H9 (cell line): ENCODE results near the gene KIAA1671. TPM values are rescaled to one million over a fixed set of nuclear protein-coding genes. Genes with fewer than 3 reads are reported as not detected.
A peak's percentile ranks its signal among the peaks of the same experiment; 100 is the strongest.

Experiments
- DNase-seq: peaks from one replicate; pipeline ENCODE4 v3.0.0-alpha.2; 2017
- H2AFZ ChIP-seq: one replicate; pipeline ENCODE4 v1.6.1; 2013; ENCODE audit warnings: mild to moderate bottlenecking, low read length, control low read depth, moderate library complexity
- H2AK5ac ChIP-seq: 2 replicates; pipeline ENCODE4 v1.6.1; 2013; ENCODE audit warnings: low read length, control low read depth, mixed read lengths; ENCODE audit not compliant: insufficient read length
- H2BK120ac ChIP-seq: one replicate; pipeline ENCODE4 v1.6.1; 2013; ENCODE audit warnings: low read depth, mild to moderate bottlenecking, low read length, control low read depth, inconsistent platforms; ENCODE audit not compliant: poor library complexity, severe bottlenecking
- H2BK12ac ChIP-seq: 2 replicates; pipeline ENCODE4 v1.6.1; 2013; ENCODE audit warnings: low read length, control low read depth, mixed read lengths, low read depth; ENCODE audit not compliant: insufficient read length
- H2BK15ac ChIP-seq: 2 replicates; pipeline ENCODE4 v1.6.1; 2013; ENCODE audit warnings: low read depth, low read length, control low read depth
- H2BK20ac ChIP-seq: one replicate; pipeline ENCODE4 v1.6.1; 2013; ENCODE audit warnings: low read depth, mild to moderate bottlenecking, low read length, control low read depth, inconsistent platforms; ENCODE audit not compliant: poor library complexity, severe bottlenecking
- H2BK5ac ChIP-seq: 2 replicates; pipeline ENCODE4 v1.6.1; 2013; ENCODE audit warnings: low read length, control low read depth, mixed read lengths; ENCODE audit not compliant: insufficient read length
- H3K14ac ChIP-seq: 2 replicates; pipeline ENCODE4 v1.6.1; 2013; ENCODE audit warnings: low read length, control low read depth; ENCODE audit not compliant: insufficient read depth
- H3K18ac ChIP-seq: 2 replicates; pipeline ENCODE4 v1.6.1; 2013; ENCODE audit warnings: low read depth, mild to moderate bottlenecking, mixed read lengths, low read length, control low read depth; ENCODE audit not compliant: insufficient read length
- H3K23ac ChIP-seq: 2 replicates; pipeline ENCODE4 v1.6.1; 2013; ENCODE audit warnings: low read length, control low read depth, mixed read lengths, low read depth; ENCODE audit not compliant: insufficient read length
- H3K23me2 ChIP-seq: 2 replicates; pipeline ENCODE4 v1.6.1; 2013; ENCODE audit warnings: low read depth, mild to moderate bottlenecking, mixed read lengths, low read length, control low read depth; ENCODE audit not compliant: insufficient read length, poor library complexity, severe bottlenecking
- H3K27ac ChIP-seq: 2 replicates; pipeline ENCODE4 v1.5.1; 2013; ENCODE audit warnings: low read length, control low read depth, mixed read lengths, low read depth; ENCODE audit not compliant: insufficient read length
- H3K27me3 ChIP-seq: 2 replicates; pipeline ENCODE4 v1.6.1; 2013; ENCODE audit warnings: low read length, control low read depth, inconsistent platforms; ENCODE audit not compliant: insufficient read depth
- H3K4ac ChIP-seq: 2 replicates; pipeline ENCODE4 v1.6.1; 2013; ENCODE audit warnings: low read depth, mild to moderate bottlenecking, control low read depth, inconsistent platforms, low read length, moderate library complexity
- H3K4me1 ChIP-seq: 2 replicates; pipeline ENCODE4 v1.6.1; 2013; ENCODE audit warnings: low read length, control low read depth, inconsistent platforms; ENCODE audit not compliant: insufficient read depth
- H3K4me2 ChIP-seq: 2 replicates; pipeline ENCODE4 v1.6.1; 2013; ENCODE audit warnings: low read length, control low read depth, mixed read lengths; ENCODE audit not compliant: insufficient read length, insufficient read depth
- H3K56ac ChIP-seq: 2 replicates; pipeline ENCODE4 v1.6.1; 2013; ENCODE audit warnings: low read depth, mild to moderate bottlenecking, mixed read lengths, low read length, control low read depth; ENCODE audit not compliant: insufficient read length
- H3K79me1 ChIP-seq: 2 replicates; pipeline ENCODE4 v1.6.1; 2013; ENCODE audit warnings: low read depth, mild to moderate bottlenecking, moderate library complexity, low read length, control low read depth, inconsistent platforms; ENCODE audit not compliant: insufficient read depth, poor library complexity, severe bottlenecking
- H3K79me2 ChIP-seq: 2 replicates; pipeline ENCODE4 v1.6.1; 2013; ENCODE audit warnings: low read length, control low read depth, inconsistent platforms; ENCODE audit not compliant: insufficient read depth
- H3K9ac ChIP-seq: 2 replicates; pipeline ENCODE4 v1.6.1; 2013; ENCODE audit warnings: low read length, control low read depth, mixed read lengths; ENCODE audit not compliant: insufficient read length; ENCODE audit errors: extremely low read depth
- H3K9me3 ChIP-seq: one replicate; pipeline ENCODE4 v1.6.1; 2013; ENCODE audit warnings: low read depth, low read length, inconsistent platforms; ENCODE audit not compliant: control insufficient read depth
- H3T11ph ChIP-seq: one replicate; pipeline ENCODE4 v1.6.1; 2013; ENCODE audit warnings: mild to moderate bottlenecking, low read length, control low read depth, inconsistent platforms
- H4K20me1 ChIP-seq: one replicate; pipeline ENCODE4 v1.6.1; 2013; ENCODE audit not compliant: control insufficient read depth, insufficient read length, insufficient read depth
- H4K5ac ChIP-seq: 2 replicates; pipeline ENCODE4 v1.6.1; 2013; ENCODE audit warnings: low read depth, mild to moderate bottlenecking, mixed read lengths, low read length, control low read depth; ENCODE audit not compliant: insufficient read length
- H4K8ac ChIP-seq: replicated peaks from 2 replicates; pipeline ENCODE4 v1.6.1; 2013; ENCODE audit warnings: low read length, control low read depth, mixed read lengths, low read depth; ENCODE audit not compliant: insufficient read length
- H4K91ac ChIP-seq: 2 replicates; pipeline ENCODE4 v1.6.1; 2013; ENCODE audit warnings: low read depth, mild to moderate bottlenecking, moderate library complexity, mixed read lengths, low read length, control low read depth; ENCODE audit not compliant: insufficient read length
- H3K27ac Mint-ChIP-seq, 3 experiments: 2 replicates in 2 of 3; 3 replicates in 1 of 3; pipeline ENCODE4 v1.8.0; 2020 to 2021; ENCODE audit warnings: mixed read lengths in 3 of 3, mild to moderate bottlenecking in 1 of 3, moderate library complexity in 1 of 3
- H3K27me3 Mint-ChIP-seq: 2 replicates; pipeline ENCODE4 v1.8.0; 2021; ENCODE audit warnings: low read depth, mild to moderate bottlenecking, moderate library complexity, mixed read lengths
- H3K36me3 Mint-ChIP-seq, 3 experiments: 2 replicates in 2 of 3; 3 replicates in 1 of 3; pipeline ENCODE4 v1.8.0; 2020 to 2021; ENCODE audit warnings: low read depth in 3 of 3, mixed read lengths in 3 of 3; ENCODE audit not compliant: insufficient read depth in 1 of 3
- H3K4me1 Mint-ChIP-seq, 2 experiments: 2 replicates each; pipeline ENCODE4 v1.8.0; 2020; ENCODE audit warnings: mixed read lengths in 2 of 2
- H3K4me3 Mint-ChIP-seq, 2 experiments: 2 replicates in 1 of 2; 3 replicates in 1 of 2; pipeline ENCODE4 v1.8.0; 2020 to 2021; ENCODE audit warnings: mild to moderate bottlenecking in 2 of 2, mixed read lengths in 2 of 2, moderate library complexity in 1 of 2
- H3K9me3 Mint-ChIP-seq, 2 experiments: 2 replicates in 1 of 2; 3 replicates in 1 of 2; pipeline ENCODE4 v1.8.0; 2020; ENCODE audit warnings: mild to moderate bottlenecking in 2 of 2, mixed read lengths in 2 of 2, moderate library complexity in 1 of 2
- WGBS: extraction: QIAGEN DNeasy Blood & Tissue Kit; methylation state at CpG from one replicate; pipeline ENCODE4 v1.1.7; 2013; ENCODE audit warnings: missing lambda C conversion rate, low lambda C conversion rate, mixed read lengths; ENCODE audit not compliant: insufficient read length; ENCODE audit errors: extremely low coverage; 5-methylcytosine and 5-hydroxymethylcytosine counted together
- total RNA-seq: library from RNA; stranded (reverse); gene quantifications from 2 replicates; pipeline ENCODE4 v1.2.1, GENCODE V29; 2021
- TF ChIP-seq, protein P1 (sequence below): fragments of 200-600 bp; sonication (generic); conservative IDR thresholded peaks from 3 replicates; pipeline ENCODE4 v1.8.0; 2021; ENCODE audit warnings: antibody characterized with exemption, mild to moderate bottlenecking

The KIAA1671 gene
- total RNA-seq, 1 experiment from 2014 or later = 22.6 TPM

DNA sequence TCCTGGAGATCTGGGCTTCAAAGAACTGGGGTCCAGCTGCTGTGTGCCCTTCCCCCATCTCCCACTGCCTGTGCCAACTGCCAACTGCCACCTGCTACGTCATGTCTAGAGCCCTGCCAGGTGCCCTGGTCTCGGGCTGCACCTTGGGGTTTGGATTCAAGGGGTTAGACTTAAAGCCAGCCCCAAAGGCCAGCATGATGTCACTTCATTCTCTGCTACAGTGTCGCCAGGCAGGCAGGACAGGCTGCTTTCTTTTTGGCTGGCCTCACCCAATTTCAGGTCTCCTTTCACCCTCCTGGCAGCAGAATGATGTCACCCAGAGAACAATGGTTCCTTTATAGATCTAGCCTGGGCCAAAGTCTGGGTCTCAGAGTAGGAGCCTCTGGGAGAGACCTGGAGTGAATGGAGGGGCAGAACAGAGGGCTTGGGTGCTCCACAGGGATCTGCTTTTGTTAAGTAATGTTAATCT lies 167.6 kb downstream of the KIAA1671 start:
- Histone ChIP-seq H3K79me1 (no peaks in the 10 kb centered on the region), H3K79me2 (no peaks in the 10 kb centered on the region), H2AFZ (no peak overlapping the region), H3K23me2 (no peaks in the 10 kb centered on the region), H3K14ac (peak overlapping the region; percentile 3; the same call in 1 of the 2 replicates), H2BK15ac (no peak overlapping the region), H2BK20ac (no peak overlapping the region), H2BK120ac (no peak overlapping the region), H3K4me2 (no peak overlapping the region), H4K5ac (no peak overlapping the region), H3K9me3 (no peaks in the 10 kb centered on the region), H4K8ac (no peak overlapping the region), H2AK5ac (no peak overlapping the region), H3K9ac (no peak overlapping the region), H3K27ac (no peak overlapping the region), H3K4me1 (no peaks in the 10 kb centered on the region; the same call in 1 of the 2 replicates), H3K23ac (no peak overlapping the region), H3K27me3 (no peaks in the 10 kb centered on the region), H3K18ac (no peak overlapping the region), H3K56ac (no peak overlapping the region), H2BK12ac (no peak overlapping the region), H2BK5ac (no peak overlapping the region), H4K20me1 (no peaks in the 10 kb centered on the region), H4K91ac (no peak overlapping the region), H3K4ac (no peak overlapping the region), H3T11ph (no peak overlapping the region)
- TF ChIP-seq, protein P1, sequence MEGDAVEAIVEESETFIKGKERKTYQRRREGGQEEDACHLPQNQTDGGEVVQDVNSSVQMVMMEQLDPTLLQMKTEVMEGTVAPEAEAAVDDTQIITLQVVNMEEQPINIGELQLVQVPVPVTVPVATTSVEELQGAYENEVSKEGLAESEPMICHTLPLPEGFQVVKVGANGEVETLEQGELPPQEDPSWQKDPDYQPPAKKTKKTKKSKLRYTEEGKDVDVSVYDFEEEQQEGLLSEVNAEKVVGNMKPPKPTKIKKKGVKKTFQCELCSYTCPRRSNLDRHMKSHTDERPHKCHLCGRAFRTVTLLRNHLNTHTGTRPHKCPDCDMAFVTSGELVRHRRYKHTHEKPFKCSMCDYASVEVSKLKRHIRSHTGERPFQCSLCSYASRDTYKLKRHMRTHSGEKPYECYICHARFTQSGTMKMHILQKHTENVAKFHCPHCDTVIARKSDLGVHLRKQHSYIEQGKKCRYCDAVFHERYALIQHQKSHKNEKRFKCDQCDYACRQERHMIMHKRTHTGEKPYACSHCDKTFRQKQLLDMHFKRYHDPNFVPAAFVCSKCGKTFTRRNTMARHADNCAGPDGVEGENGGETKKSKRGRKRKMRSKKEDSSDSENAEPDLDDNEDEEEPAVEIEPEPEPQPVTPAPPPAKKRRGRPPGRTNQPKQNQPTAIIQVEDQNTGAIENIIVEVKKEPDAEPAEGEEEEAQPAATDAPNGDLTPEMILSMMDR = no peak
- Mint-ChIP-seq H3K4me3 (no peak overlapping the region; a peak in 1 of 5 replicates), H3K36me3 (peaks cover 9 to 28% (median 12%) of the 10 kb centered on the region in 3 experiments; a peak in 6 of 7 replicates), H3K27me3 (no peaks in the 10 kb centered on the region), H3K4me1 (peaks cover 20 to 27% of the 10 kb centered on the region in 2 experiments), H3K27ac (peak overlapping the region; percentile 16 to 86 (median 86); a peak in 5 of 7 replicates), H3K9me3 (peaks cover 3 to 5% of the 10 kb centered on the region in 2 experiments; a peak in 2 of 5 replicates)
- no CpG with 5 or more reads among the region's 3 CpGs for WGBS
- DNase-seq = peak; percentile 42
